HepG2 (cell line): ENCODE data around the gene BIRC7. TPM values are rescaled to one million over a fixed set of nuclear protein-coding genes. Genes with fewer than 3 reads are reported as not detected.

Experiments
- ATF1 ChIP-seq: IDR thresholded peaks from 2 replicates; pipeline ENCODE4 v1.6.1; 2016; ENCODE audit warnings: mild to moderate bottlenecking, control low read depth
- GABPA ChIP-seq, 2 experiments: IDR thresholded peaks; 2 replicates each; pipeline ENCODE4 v1.6.1; 2011 to 2016; ENCODE audit warnings: low read depth in 2 of 2, low read length in 1 of 2, missing biosample characterization in 1 of 2, missing genetic modification characterization in 1 of 2
- GTF3A ChIP-seq: sonication (generic); formaldehyde crosslinking; conservative IDR thresholded peaks from 2 replicates; pipeline ENCODE4 v1.4.0; 2020; ENCODE audit warnings: mild to moderate bottlenecking, missing genetic modification reagents
- JARID2 ChIP-seq: sonication (generic); formaldehyde crosslinking; IDR thresholded peaks from 2 replicates; pipeline ENCODE4 v1.8.1; 2023; ENCODE audit warnings: missing genetic modification reagents, inconsistent platforms; ENCODE audit not compliant: insufficient replicate concordance
- MXD3 ChIP-seq: IDR thresholded peaks from 2 replicates; pipeline ENCODE4 v1.6.1; 2016; ENCODE audit warnings: mild to moderate bottlenecking, missing biosample characterization, missing genetic modification reagents
- NFKBIZ ChIP-seq: IDR thresholded peaks from 2 replicates; pipeline ENCODE4 v1.6.1; 2018; ENCODE audit warnings: missing genetic modification reagents, missing compliant biosample characterization
- SNAPC4 ChIP-seq: sonication (generic); formaldehyde crosslinking; IDR thresholded peaks from 2 replicates; pipeline ENCODE4 v1.4.0; 2020; ENCODE audit warnings: mild to moderate bottlenecking, missing genetic modification reagents
- SOX5 ChIP-seq: IDR thresholded peaks from 2 replicates; pipeline ENCODE4 v1.6.1; 2016; ENCODE audit warnings: borderline replicate concordance
- ZBTB42 ChIP-seq: sonication (generic); formaldehyde crosslinking; IDR thresholded peaks from 2 replicates; pipeline ENCODE4 v1.5.0; 2020; ENCODE audit warnings: mild to moderate bottlenecking, missing genetic modification reagents
- ZFP91 ChIP-seq: sonication (generic); formaldehyde crosslinking; IDR thresholded peaks from 2 replicates; pipeline ENCODE4 v1.9.0; 2022; ENCODE audit warnings: missing genetic modification reagents, mild to moderate bottlenecking, borderline replicate concordance
- ZNF280D ChIP-seq: sonication (generic); formaldehyde crosslinking; IDR thresholded peaks from 2 replicates; pipeline ENCODE4 v1.5.1; 2020; ENCODE audit warnings: mild to moderate bottlenecking, missing genetic modification reagents
- ZNF564 ChIP-seq: sonication (generic); formaldehyde crosslinking; IDR thresholded peaks from 2 replicates; pipeline ENCODE4 v1.8.1; 2023; ENCODE audit warnings: mild to moderate bottlenecking, missing genetic modification reagents
- polyA plus RNA-seq, 8 experiments: library from polyadenylated mRNA; depleted of rRNA in 3 of 8; stranded (reverse) in 7 of 8; unstranded in 1 of 8; fragments of >200 nt; fragmentation: Illumina TruSeq in 4 of 8; extraction: Trizol in 4 of 8; gene quantifications; 2 replicates each; pipeline versions ENCODE4 v1.2.1 to v1.2.3, GENCODE V29; 2011 to 2016; ENCODE audit warnings: low read depth in 4 of 8, missing spikeins in 1 of 8, mixed read lengths in 1 of 8; ENCODE audit not compliant: insufficient read depth in 1 of 8
- total RNA-seq, 5 experiments: library from RNA; depleted of rRNA; stranded (reverse); fragments of >200 nt; fragmentation: Illumina TruSeq; extraction: Trizol; gene quantifications; 2 replicates each; pipeline ENCODE4 v1.2.3, GENCODE V29; 2016; ENCODE audit warnings: low read depth in 1 of 5

The BIRC7 gene
- total and polyA plus RNA-seq, 2 of the 13 experiments (the other 11 are each of a cell fraction or from before 2014, with no cell fraction given) = 0.27 to 5.1 TPM

- peak; percentile 86; the same call in 1 of the 2 replicates for TF ChIP-seq ZNF280D
- peak; percentile 94 for TF ChIP-seq ZFP91 (CRISPR knock-in tag)
- no peak for TF ChIP-seq GABPA (IDR thresholded peaks at IDR 0.05; ENCODE audit: low read depth, low read length)
- TF ChIP-seq GABPA (CRISPR knock-in tag; IDR thresholded peaks at IDR 0.05; ENCODE audit: low read depth) = no peak
- TF ChIP-seq ZBTB42 (CRISPR knock-in tag) = 0 out of 2 replicates have a peak, but pooled peaks have one; percentile 51
- TF ChIP-seq SNAPC4 (CRISPR knock-in tag) = peak; percentile 90
- peak; percentile 99 for TF ChIP-seq MXD3 (CRISPR knock-in tag)
- TF ChIP-seq ZNF564 (CRISPR knock-in tag) = peak; percentile 96; the same call in 1 of the 2 replicates
- TF ChIP-seq GTF3A (CRISPR knock-in tag) = peak; percentile 90; the same call in 1 of the 2 replicates
- peak; percentile 77 for TF ChIP-seq SOX5 (CRISPR knock-in tag)
- no peak for TF ChIP-seq JARID2 (CRISPR knock-in tag)
- peak; percentile 76; the same call in 1 of the 2 replicates for TF ChIP-seq NFKBIZ (CRISPR knock-in tag)
- TF ChIP-seq ATF1 (CRISPR knock-in tag) = no peak
Measured at GRCh38 chr20:63216041-63216848, 19.5 kb upstream of the BIRC7 start, which contains the start of gene YTHDF1 (continued).
